ENCODE measurements around the gene PHACTR3. TPM values are rescaled to one million over a fixed set of nuclear protein-coding genes. Genes with fewer than 3 reads are reported as not detected.

Gene PHACTR3
- total RNA-seq, 1 donor from 2014 or later: 8.7 TPM

DNA sequence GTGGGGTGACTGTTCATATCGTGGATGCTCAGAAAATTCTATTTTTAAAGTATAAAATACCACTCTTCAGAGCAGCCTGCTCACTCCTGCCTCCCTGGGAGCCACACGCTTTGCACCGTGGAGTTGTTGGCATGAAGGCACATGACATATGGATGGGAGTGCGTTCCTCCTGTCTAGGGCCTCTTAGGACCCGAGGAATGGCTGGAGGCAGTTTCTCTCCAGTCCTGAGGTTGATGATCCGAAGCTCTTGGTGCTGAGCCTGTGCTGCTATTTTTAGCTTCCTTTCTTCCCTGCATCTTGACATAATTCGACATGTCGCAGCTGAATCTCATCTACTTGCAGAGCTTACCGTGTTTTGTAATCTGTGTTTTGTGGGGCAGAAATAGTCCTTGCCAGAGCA is 73.9 kb downstream of the PHACTR3 start:
- DNase-seq (ENCODE audit: low spot score): no peak
- Mint-ChIP-seq H3K4me3 (ENCODE audit: unreplicated experiment) (no peak overlapping the region), H3K27me3 (ENCODE audit: unreplicated experiment) (no peaks in the 10 kb centered on the region), H3K4me1 (ENCODE audit: unreplicated experiment) (peaks cover 13% of the 10 kb centered on the region), H3K36me3 (ENCODE audit: low read depth, unreplicated experiment) (peaks cover 4% of the 10 kb centered on the region), H3K9me3 (ENCODE audit: unreplicated experiment) (no peaks in the 10 kb centered on the region), H3K27ac (ENCODE audit: unreplicated experiment) (no peak overlapping the region)
- TF ChIP-seq, protein P1, sequence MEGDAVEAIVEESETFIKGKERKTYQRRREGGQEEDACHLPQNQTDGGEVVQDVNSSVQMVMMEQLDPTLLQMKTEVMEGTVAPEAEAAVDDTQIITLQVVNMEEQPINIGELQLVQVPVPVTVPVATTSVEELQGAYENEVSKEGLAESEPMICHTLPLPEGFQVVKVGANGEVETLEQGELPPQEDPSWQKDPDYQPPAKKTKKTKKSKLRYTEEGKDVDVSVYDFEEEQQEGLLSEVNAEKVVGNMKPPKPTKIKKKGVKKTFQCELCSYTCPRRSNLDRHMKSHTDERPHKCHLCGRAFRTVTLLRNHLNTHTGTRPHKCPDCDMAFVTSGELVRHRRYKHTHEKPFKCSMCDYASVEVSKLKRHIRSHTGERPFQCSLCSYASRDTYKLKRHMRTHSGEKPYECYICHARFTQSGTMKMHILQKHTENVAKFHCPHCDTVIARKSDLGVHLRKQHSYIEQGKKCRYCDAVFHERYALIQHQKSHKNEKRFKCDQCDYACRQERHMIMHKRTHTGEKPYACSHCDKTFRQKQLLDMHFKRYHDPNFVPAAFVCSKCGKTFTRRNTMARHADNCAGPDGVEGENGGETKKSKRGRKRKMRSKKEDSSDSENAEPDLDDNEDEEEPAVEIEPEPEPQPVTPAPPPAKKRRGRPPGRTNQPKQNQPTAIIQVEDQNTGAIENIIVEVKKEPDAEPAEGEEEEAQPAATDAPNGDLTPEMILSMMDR (IDR thresholded peaks at IDR 0.05; ENCODE audit: unreplicated experiment): no peak

DNA sequence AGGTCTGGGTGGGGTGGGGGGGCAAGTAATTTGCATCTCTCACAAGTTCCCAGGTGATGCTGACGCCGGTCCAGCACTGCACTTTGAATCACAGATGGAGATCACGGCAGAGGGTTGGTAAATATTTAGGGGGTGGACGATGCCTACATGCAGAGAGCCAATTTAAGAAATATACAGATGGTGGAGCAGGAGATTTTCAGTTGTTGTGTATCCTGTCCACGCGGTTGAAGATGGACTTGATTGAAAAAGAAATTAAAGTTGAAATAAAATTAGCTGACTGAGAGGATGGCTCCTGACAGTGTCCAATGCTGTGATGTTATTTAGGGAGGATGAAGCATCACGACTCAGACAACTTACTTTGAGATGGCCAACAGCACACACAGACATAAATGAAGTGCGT is 74.6 kb downstream of the PHACTR3 start:
- Mint-ChIP-seq H3K4me1 (ENCODE audit: unreplicated experiment) (peaks cover 9% of the 10 kb centered on the region), H3K4me3 (ENCODE audit: unreplicated experiment) (no peak overlapping the region), H3K27me3 (ENCODE audit: unreplicated experiment) (no peaks in the 10 kb centered on the region), H3K27ac (ENCODE audit: unreplicated experiment) (no peak overlapping the region), H3K9me3 (ENCODE audit: unreplicated experiment) (no peaks in the 10 kb centered on the region), H3K36me3 (ENCODE audit: low read depth, unreplicated experiment) (peaks cover 4% of the 10 kb centered on the region)
- TF ChIP-seq, protein P1 (IDR thresholded peaks at IDR 0.05; ENCODE audit: unreplicated experiment): no peak
- no peak for DNase-seq (ENCODE audit: low spot score)

DNA sequence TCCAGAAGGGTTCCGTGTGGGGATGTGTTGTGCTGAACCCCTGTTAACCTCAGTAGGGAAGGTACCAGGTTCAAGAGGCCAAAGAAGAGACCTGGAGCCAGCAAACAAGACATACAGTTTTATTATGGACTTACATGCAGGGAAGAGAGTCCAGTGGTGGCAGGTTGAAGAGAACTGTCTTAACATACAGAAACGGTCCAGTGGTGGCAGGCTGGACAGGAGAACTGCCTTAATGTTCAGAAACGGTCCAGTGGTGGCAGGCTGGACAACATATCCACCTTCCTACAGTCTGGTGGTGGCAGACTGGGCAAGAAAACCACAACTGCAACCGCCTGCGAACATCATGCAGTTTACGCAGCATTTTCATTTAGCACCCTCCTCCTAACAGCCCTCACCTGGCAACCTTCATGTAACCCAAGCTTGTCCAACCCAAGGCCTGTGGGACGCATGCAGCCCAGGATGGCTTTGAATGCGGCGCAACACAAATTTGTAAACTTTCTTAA is 75.9 kb downstream of the PHACTR3 start:
- H3K4me1 Mint-ChIP-seq (ENCODE audit: unreplicated experiment): peaks cover 9% of the 10 kb centered on the region
- TF ChIP-seq, protein P1 (IDR thresholded peaks at IDR 0.05; ENCODE audit: unreplicated experiment): no peak
- no peak for DNase-seq (ENCODE audit: low spot score)
- peaks cover 4% of the 10 kb centered on the region for H3K36me3 Mint-ChIP-seq (ENCODE audit: low read depth, unreplicated experiment)
- H3K4me3 Mint-ChIP-seq (ENCODE audit: unreplicated experiment): peak overlapping the region; percentile 56
- H3K27me3 Mint-ChIP-seq (ENCODE audit: unreplicated experiment): no peaks in the 10 kb centered on the region
- no peak overlapping the region for H3K27ac Mint-ChIP-seq (ENCODE audit: unreplicated experiment)
- no peaks in the 10 kb centered on the region for H3K9me3 Mint-ChIP-seq (ENCODE audit: unreplicated experiment)

DNA sequence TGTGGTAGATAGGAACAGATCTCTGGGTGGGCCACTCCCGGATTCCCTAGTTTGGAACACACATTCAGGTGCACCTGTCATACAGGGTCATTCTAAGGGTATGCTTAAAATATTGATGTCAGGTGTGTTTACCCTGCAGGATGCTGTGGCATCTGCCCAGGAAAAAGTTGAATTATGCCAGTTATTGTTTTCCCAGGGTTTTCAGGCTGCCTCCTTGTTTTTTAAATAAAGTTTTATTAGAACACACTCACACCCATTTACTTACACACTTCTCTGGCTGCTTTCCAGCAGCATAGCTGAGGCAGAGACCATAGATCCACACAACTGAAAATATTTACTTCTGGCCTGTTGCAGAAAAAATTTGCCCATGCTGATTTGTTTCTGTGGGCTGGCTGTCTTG is 76.5 kb downstream of the PHACTR3 start:
- DNase-seq (ENCODE audit: low spot score): no peak
- Mint-ChIP-seq H3K4me1 (ENCODE audit: unreplicated experiment) (peaks cover 9% of the 10 kb centered on the region), H3K27ac (ENCODE audit: unreplicated experiment) (no peak overlapping the region), H3K27me3 (ENCODE audit: unreplicated experiment) (no peaks in the 10 kb centered on the region), H3K36me3 (ENCODE audit: low read depth, unreplicated experiment) (peaks cover 4% of the 10 kb centered on the region), H3K4me3 (ENCODE audit: unreplicated experiment) (no peak overlapping the region), H3K9me3 (ENCODE audit: unreplicated experiment) (no peaks in the 10 kb centered on the region)
- TF ChIP-seq, protein P1 (IDR thresholded peaks at IDR 0.05; ENCODE audit: unreplicated experiment): no peak

DNA sequence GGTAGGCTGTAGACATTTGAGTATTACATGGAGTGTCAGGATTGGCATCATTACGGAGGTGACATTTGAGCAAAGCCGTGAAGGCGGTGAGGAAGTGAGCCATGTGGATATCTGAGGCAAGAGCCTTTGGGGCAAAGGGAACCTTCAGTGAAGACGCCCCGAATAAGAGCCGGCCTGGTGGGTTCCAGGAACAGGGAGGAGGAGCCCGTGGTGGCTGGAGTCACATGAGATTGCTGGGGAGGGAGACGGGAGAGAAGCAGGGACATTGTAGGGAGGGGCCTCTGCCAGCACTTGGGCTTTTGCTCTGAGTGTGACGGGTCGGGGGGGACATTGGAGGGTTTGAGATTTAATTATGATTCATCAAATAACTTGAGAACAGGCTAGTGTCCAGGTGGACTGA is 78.3 kb downstream of the PHACTR3 start:
- no peaks in the 10 kb centered on the region for H3K27me3 Mint-ChIP-seq (ENCODE audit: unreplicated experiment)
- H3K36me3 Mint-ChIP-seq (ENCODE audit: low read depth, unreplicated experiment): peaks cover 4% of the 10 kb centered on the region
- H3K4me1 Mint-ChIP-seq (ENCODE audit: unreplicated experiment): peaks cover 7% of the 10 kb centered on the region
- no peak overlapping the region for H3K27ac Mint-ChIP-seq (ENCODE audit: unreplicated experiment)
- H3K9me3 Mint-ChIP-seq (ENCODE audit: unreplicated experiment): no peaks in the 10 kb centered on the region
- TF ChIP-seq, protein P1 (IDR thresholded peaks at IDR 0.05; ENCODE audit: unreplicated experiment): no peak
- no peak overlapping the region for H3K4me3 Mint-ChIP-seq (ENCODE audit: unreplicated experiment)
- no peak for DNase-seq (ENCODE audit: low spot score)
